SK-N-SH (cell line): Measurements from ENCODE around the gene HERC3. TPM values are rescaled to one million over a fixed set of nuclear protein-coding genes. Genes with fewer than 3 reads are reported as not detected.

Experiments used
- CTCF ChIA-PET: fragments of 300-600, 350-600 bp; formaldehyde crosslinking; extraction: SDS; loops from one replicate; lab custom pipeline; 2021; lab: Yijun Ruan, JAX
- POLR2A ChIA-PET: fragments of 350-600 bp; sonication (Branson Sonifier 250); formaldehyde crosslinking; extraction: SDS; loops from one replicate; lab custom pipeline; 2020; ENCODE audit warnings: antibody characterized with exemption, inconsistent platforms; lab: Yijun Ruan, JAX
- DNase-seq: peaks from one replicate; pipeline ENCODE4 v3.0.0; 2012
- H2AFZ ChIP-seq: fragments of 200-600 bp; sonication (generic); 2 replicates; pipeline ENCODE4 v1.8.1; 2016; ENCODE audit warnings: antibody characterized with exemption, mild to moderate bottlenecking, low read depth
- H3F3A ChIP-seq: fragments of 200-600 bp; sonication (generic); replicated peaks from 2 replicates; pipeline ENCODE3; 2016; ENCODE audit warnings: antibody characterized with exemption, mild to moderate bottlenecking; ENCODE audit not compliant: insufficient read depth
- H3K27ac ChIP-seq, 2 experiments: fragments of 200-500 bp in 1 of 2; fragments of 200-600 bp in 1 of 2; sonication (Bioruptor generic) in 1 of 2; sonication (generic), shearing (Covaris generic) in 1 of 2; 2 replicates each; pipeline versions ENCODE4 v1.5.1 to v1.6.1; 2014 to 2016; ENCODE audit warnings: low read depth in 2 of 2, inconsistent platforms in 1 of 2, low read length in 1 of 2, mild to moderate bottlenecking in 1 of 2, mixed read lengths in 1 of 2
- H3K27me3 ChIP-seq: fragments of 200-600 bp; sonication (generic), shearing (Covaris generic); 2 replicates; pipeline ENCODE4 v1.6.1; 2016; ENCODE audit warnings: mixed run types; ENCODE audit not compliant: insufficient read depth
- H3K36me3 ChIP-seq, 2 experiments: fragments of 200-500 bp in 1 of 2; fragments of 200-600 bp in 1 of 2; sonication (Bioruptor generic) in 1 of 2; sonication (generic) in 1 of 2; replicated peaks in 1 of 2; 2 replicates each; pipeline versions ENCODE3 to v1.5.1; 2014 to 2016; ENCODE audit warnings: low read length in 1 of 2, mild to moderate bottlenecking in 1 of 2; ENCODE audit not compliant: insufficient read depth in 2 of 2, control insufficient read depth in 1 of 2
- H3K4me1 ChIP-seq, 2 experiments: fragments of 200-500 bp in 1 of 2; fragments of 200-600 bp in 1 of 2; sonication (Bioruptor generic) in 1 of 2; sonication (generic), shearing (Covaris generic) in 1 of 2; 2 replicates each; pipeline versions ENCODE4 v1.5.1 to v1.6.1; 2014 to 2016; ENCODE audit warnings: low read depth in 1 of 2, low read length in 1 of 2, mixed run types in 1 of 2; ENCODE audit not compliant: insufficient read depth in 2 of 2, control insufficient read depth in 1 of 2
- H3K4me2 ChIP-seq: fragments of 200-600 bp; sonication (generic), shearing (Covaris generic); 2 replicates; pipeline ENCODE4 v1.6.1; 2017; ENCODE audit warnings: mixed run types
- H3K4me3 ChIP-seq, 2 experiments: fragments of 200-500 bp in 1 of 2; fragments of 200-600 bp in 1 of 2; sonication (Bioruptor generic) in 1 of 2; sonication (generic), shearing (Covaris generic) in 1 of 2; 2 replicates each; pipeline versions ENCODE4 v1.5.1 to v1.8.1; 2014 to 2016; ENCODE audit warnings: low read depth in 2 of 2, inconsistent platforms in 1 of 2, low read length in 1 of 2, mild to moderate bottlenecking in 1 of 2, mixed read lengths in 1 of 2, moderate library complexity in 1 of 2
- H3K79me2 ChIP-seq: fragments of 200-600 bp; sonication (generic); 2 replicates; pipeline ENCODE4 v1.8.1; 2017; ENCODE audit warnings: mild to moderate bottlenecking; ENCODE audit not compliant: insufficient read depth
- H3K9ac ChIP-seq: fragments of 200-600 bp; sonication (generic); 2 replicates; pipeline ENCODE4 v1.6.1; 2017; ENCODE audit warnings: mixed run types
- H3K9me2 ChIP-seq: fragments of 200-600 bp; sonication (generic); 2 replicates; pipeline ENCODE4 v1.6.1; 2017; ENCODE audit warnings: mixed run types
- H3K9me3 ChIP-seq: fragments of 200-600 bp; sonication (generic); 2 replicates; pipeline ENCODE4 v1.6.1; 2017; ENCODE audit warnings: mixed run types, mild to moderate bottlenecking, moderate library complexity
- H4K20me1 ChIP-seq: fragments of 200-600 bp; sonication (generic); 2 replicates; pipeline ENCODE4 v1.6.1; 2017; ENCODE audit warnings: mild to moderate bottlenecking, mixed run types; ENCODE audit not compliant: insufficient read depth
- CHD2 ChIP-seq: fragments of 150-350 bp; IDR thresholded peaks from 2 replicates; pipeline ENCODE4 v1.6.1; 2018; ENCODE audit warnings: low read length; ENCODE audit not compliant: partially characterized antibody
- ELF1 ChIP-seq: IDR thresholded peaks from 2 replicates; pipeline ENCODE4 v1.4.0; 2012
- EZH2phosphoT487 ChIP-seq: fragments of 200-600 bp; sonication (generic); IDR thresholded peaks from 2 replicates; pipeline ENCODE4 v1.6.1; 2017; ENCODE audit warnings: low read depth, mixed run types, mild to moderate bottlenecking, antibody characterized with exemption, moderate library complexity, borderline replicate concordance
- FOSL2 ChIP-seq: IDR thresholded peaks from 2 replicates; pipeline ENCODE4 v1.4.0; 2012; ENCODE audit warnings: low read depth, mild to moderate bottlenecking, moderate library complexity, borderline replicate concordance
- FOXJ3 ChIP-seq: sonication (generic); formaldehyde crosslinking; IDR thresholded peaks from 2 replicates; pipeline ENCODE4 v1.5.1; 2020; ENCODE audit warnings: mild to moderate bottlenecking, missing genetic modification reagents
- FOXM1 ChIP-seq: IDR thresholded peaks from 2 replicates; pipeline ENCODE4 v1.4.0; 2012; ENCODE audit warnings: low read depth, mild to moderate bottlenecking
- GABPA ChIP-seq: IDR thresholded peaks from 2 replicates; pipeline ENCODE4 v1.4.0; 2012; ENCODE audit warnings: low read depth, mild to moderate bottlenecking
- GATA2 ChIP-seq: sonication (generic); formaldehyde crosslinking; IDR thresholded peaks from 2 replicates; pipeline ENCODE4 v1.5.0; 2020; ENCODE audit warnings: mild to moderate bottlenecking, missing genetic modification reagents
- MEF2A ChIP-seq: IDR thresholded peaks from 2 replicates; pipeline ENCODE4 v1.4.0; 2012; ENCODE audit warnings: low read depth, borderline replicate concordance
- MXI1 ChIP-seq: IDR thresholded peaks from 2 replicates; pipeline ENCODE4 v1.6.1; 2012; ENCODE audit warnings: mild to moderate bottlenecking, low read depth, low read length, improper control_type of control experiment
- NRF1 ChIP-seq: IDR thresholded peaks from 2 replicates; pipeline ENCODE4 v1.6.1; 2012; ENCODE audit warnings: low read depth, mild to moderate bottlenecking, low read length
- POLR2AphosphoS5 ChIP-seq: IDR thresholded peaks from 2 replicates; pipeline ENCODE4 v1.6.1; 2012; ENCODE audit warnings: low read depth, low read length
- RAD21 ChIP-seq: IDR thresholded peaks from 2 replicates; pipeline ENCODE4 v1.6.1; 2012; ENCODE audit warnings: mild to moderate bottlenecking, low read length
- RCOR1 ChIP-seq: fragments of 150-350 bp; IDR thresholded peaks from 2 replicates; pipeline ENCODE4 v1.6.1; 2017; ENCODE audit warnings: antibody characterized with exemption, low read length
- RFX5 ChIP-seq: IDR thresholded peaks from 2 replicates; pipeline ENCODE4 v1.6.1; 2012; ENCODE audit warnings: mild to moderate bottlenecking, improper control_type of control experiment, low read length
- RXRA ChIP-seq: IDR thresholded peaks from 2 replicates; pipeline ENCODE4 v1.4.0; 2012; ENCODE audit warnings: low read depth, mild to moderate bottlenecking, borderline replicate concordance
- TAF1 ChIP-seq: IDR thresholded peaks from 2 replicates; pipeline ENCODE4 v1.6.1; 2012; ENCODE audit warnings: low read depth, mild to moderate bottlenecking, low read length, moderate library complexity, borderline replicate concordance
- TCF12 ChIP-seq: IDR thresholded peaks from 2 replicates; pipeline ENCODE4 v1.4.0; 2012
- YY1 ChIP-seq: IDR thresholded peaks from 2 replicates; pipeline ENCODE4 v1.4.0; 2012; ENCODE audit warnings: low read depth, mild to moderate bottlenecking
- WGBS: methylation state at CpG from one replicate; pipeline ENCODE4 v1.1.6; 2017; ENCODE audit warnings: low lambda C conversion rate; 5-methylcytosine and 5-hydroxymethylcytosine counted together
- polyA plus RNA-seq, 3 experiments: library from polyadenylated mRNA; depleted of rRNA; stranded (reverse); fragments of >200 nt; gene quantifications; 2 replicates each; pipeline ENCODE4 v1.2.3, GENCODE V29; 2012
- TF ChIP-seq, protein P1 (sequence below): fragments of 150-350 bp; IDR thresholded peaks from 2 replicates; pipeline ENCODE4 v1.6.1; 2017; ENCODE audit warnings: antibody characterized with exemption, low read length, low read depth, borderline replicate concordance
- TF ChIP-seq, protein P2 (sequence below): IDR thresholded peaks from 2 replicates; pipeline ENCODE4 v1.4.0; 2012; ENCODE audit warnings: low read depth, borderline replicate concordance
- TF ChIP-seq, protein P3 (sequence below): IDR thresholded peaks from 2 replicates; pipeline ENCODE4 v1.6.1; 2012; ENCODE audit warnings: mild to moderate bottlenecking, low read depth, low read length, moderate library complexity
- TF ChIP-seq, protein P4 (sequence below): IDR thresholded peaks from 2 replicates; pipeline ENCODE4 v1.4.0; 2012; ENCODE audit warnings: low read depth

HERC3 gene
- polyA plus RNA-seq, 1 of the 3 experiments (the other 2 are of a cell fraction), result 4.6 TPM

DNA sequence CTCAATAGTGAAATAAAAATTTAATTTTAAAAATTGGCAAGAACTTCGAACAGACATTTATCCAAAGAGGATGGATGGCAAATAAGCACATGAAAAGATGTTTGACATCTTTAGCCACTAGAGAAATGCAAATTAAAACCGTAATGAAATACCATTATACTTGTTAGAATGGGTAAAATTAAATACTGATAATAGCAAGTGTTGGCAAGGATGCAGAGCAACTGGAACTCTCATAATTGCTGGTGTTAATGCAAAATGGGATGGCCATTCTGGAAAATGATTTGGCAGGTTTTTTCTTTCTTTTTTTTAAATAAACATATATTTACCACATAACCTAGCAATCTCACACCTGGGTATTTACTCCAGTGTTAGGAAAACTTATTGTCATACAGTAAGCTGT lies 51.7 kb downstream of the HERC3 start:
- Histone ChIP-seq H3K9me2 (no peaks in the 10 kb centered on the region), H3K4me3 (no peak overlapping the region), H3K9me3 (no peaks in the 10 kb centered on the region)

DNA sequence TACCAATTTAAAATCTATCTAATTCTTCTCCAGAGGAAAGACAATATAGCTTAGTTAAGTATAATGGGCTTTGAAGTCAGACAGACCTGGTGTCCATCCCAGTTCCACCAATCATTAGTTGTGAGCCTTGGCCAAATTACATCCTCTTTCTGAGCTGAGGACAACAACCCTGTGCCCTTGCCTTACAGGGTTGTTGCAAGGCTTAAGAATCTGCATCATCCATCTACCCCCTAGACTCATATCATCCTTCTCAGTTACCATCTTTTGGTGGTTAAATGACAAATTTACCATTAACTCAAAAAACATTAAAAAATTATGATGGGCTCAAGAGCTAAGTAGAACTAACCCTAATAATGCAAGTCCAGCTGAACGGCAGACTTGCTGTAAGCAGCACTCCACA lies 53.7 kb downstream of the HERC3 start:
- Histone ChIP-seq H3K27ac (no peak overlapping the region), H3K27me3 (no peaks in the 10 kb centered on the region), H3K79me2 (no peaks in the 10 kb centered on the region), H3K36me3 (peaks cover 0 to 4% of the 10 kb centered on the region in 2 experiments), H3K9me3 (no peaks in the 10 kb centered on the region), H3K4me2 (no peak overlapping the region), H3K9me2 (no peaks in the 10 kb centered on the region), H3K4me1 (no peaks in the 10 kb centered on the region), H4K20me1 (no peaks in the 10 kb centered on the region), H3K9ac (no peak overlapping the region), H3F3A (peaks cover 6% of the 10 kb centered on the region), H2AFZ (no peak overlapping the region), H3K4me3 (no peak overlapping the region)
- ChIA-PET CTCF (interaction anchor here (2.0 kb wide), 1 partner anchor 13 kb away, joined by 6 read pairs; no protein-coding TSS in a partner anchor), POLR2A (no interaction called here)
- no peak for DNase-seq
- WGBS, result 95% methylated on average over 1 of the region's 1 CpG
- TF ChIP-seq, protein P1, sequence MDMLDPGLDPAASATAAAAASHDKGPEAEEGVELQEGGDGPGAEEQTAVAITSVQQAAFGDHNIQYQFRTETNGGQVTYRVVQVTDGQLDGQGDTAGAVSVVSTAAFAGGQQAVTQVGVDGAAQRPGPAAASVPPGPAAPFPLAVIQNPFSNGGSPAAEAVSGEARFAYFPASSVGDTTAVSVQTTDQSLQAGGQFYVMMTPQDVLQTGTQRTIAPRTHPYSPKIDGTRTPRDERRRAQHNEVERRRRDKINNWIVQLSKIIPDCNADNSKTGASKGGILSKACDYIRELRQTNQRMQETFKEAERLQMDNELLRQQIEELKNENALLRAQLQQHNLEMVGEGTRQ, result no peak
- no peak for TF ChIP-seq FOSL2
- no peak for TF ChIP-seq MXI1
- TF ChIP-seq TAF1, result no peak
- TF ChIP-seq, protein P2, sequence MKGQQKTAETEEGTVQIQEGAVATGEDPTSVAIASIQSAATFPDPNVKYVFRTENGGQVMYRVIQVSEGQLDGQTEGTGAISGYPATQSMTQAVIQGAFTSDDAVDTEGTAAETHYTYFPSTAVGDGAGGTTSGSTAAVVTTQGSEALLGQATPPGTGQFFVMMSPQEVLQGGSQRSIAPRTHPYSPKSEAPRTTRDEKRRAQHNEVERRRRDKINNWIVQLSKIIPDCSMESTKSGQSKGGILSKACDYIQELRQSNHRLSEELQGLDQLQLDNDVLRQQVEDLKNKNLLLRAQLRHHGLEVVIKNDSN, result no peak
- no peak for TF ChIP-seq NRF1
- TF ChIP-seq CHD2, result no peak
- no peak for TF ChIP-seq EZH2phosphoT487
- TF ChIP-seq GABPA, result no peak
- no peak for TF ChIP-seq FOXM1
- no peak for TF ChIP-seq FOXJ3 (CRISPR knock-in tag)
- TF ChIP-seq RFX5, result no peak
- no peak for TF ChIP-seq RCOR1
- TF ChIP-seq TCF12, result no peak
- no peak for TF ChIP-seq YY1

More for the DNA sequence above, 51.7 kb downstream of the HERC3 start:
- CTCF ChIA-PET, result interaction anchor here (0.6 kb wide), 1 partner anchor 1117 kb away, joined by 3 read pairs; no protein-coding TSS in a partner anchor
- Histone ChIP-seq H3K4me1 (no peaks in the 10 kb centered on the region), H3K4me2 (no peak overlapping the region), H3K27ac (no peak overlapping the region), H3F3A (no peaks in the 10 kb centered on the region), H3K27me3 (no peaks in the 10 kb centered on the region), H2AFZ (no peak overlapping the region), H3K36me3 (peaks cover 0 to 4% of the 10 kb centered on the region in 2 experiments), H3K9ac (no peak overlapping the region), H4K20me1 (no peaks in the 10 kb centered on the region), H3K79me2 (no peaks in the 10 kb centered on the region)
- WGBS, result 43% methylated on average over 2 of the region's 2 CpGs
- TF ChIP-seq NRF1 (no peak), RAD21 (no peak), GATA2 (CRISPR knock-in tag) (no peak), POLR2AphosphoS5 (no peak), GABPA (no peak), MXI1 (no peak), RXRA (no peak), MEF2A (no peak), YY1 (no peak), ELF1 (no peak)
- TF ChIP-seq, protein P3, sequence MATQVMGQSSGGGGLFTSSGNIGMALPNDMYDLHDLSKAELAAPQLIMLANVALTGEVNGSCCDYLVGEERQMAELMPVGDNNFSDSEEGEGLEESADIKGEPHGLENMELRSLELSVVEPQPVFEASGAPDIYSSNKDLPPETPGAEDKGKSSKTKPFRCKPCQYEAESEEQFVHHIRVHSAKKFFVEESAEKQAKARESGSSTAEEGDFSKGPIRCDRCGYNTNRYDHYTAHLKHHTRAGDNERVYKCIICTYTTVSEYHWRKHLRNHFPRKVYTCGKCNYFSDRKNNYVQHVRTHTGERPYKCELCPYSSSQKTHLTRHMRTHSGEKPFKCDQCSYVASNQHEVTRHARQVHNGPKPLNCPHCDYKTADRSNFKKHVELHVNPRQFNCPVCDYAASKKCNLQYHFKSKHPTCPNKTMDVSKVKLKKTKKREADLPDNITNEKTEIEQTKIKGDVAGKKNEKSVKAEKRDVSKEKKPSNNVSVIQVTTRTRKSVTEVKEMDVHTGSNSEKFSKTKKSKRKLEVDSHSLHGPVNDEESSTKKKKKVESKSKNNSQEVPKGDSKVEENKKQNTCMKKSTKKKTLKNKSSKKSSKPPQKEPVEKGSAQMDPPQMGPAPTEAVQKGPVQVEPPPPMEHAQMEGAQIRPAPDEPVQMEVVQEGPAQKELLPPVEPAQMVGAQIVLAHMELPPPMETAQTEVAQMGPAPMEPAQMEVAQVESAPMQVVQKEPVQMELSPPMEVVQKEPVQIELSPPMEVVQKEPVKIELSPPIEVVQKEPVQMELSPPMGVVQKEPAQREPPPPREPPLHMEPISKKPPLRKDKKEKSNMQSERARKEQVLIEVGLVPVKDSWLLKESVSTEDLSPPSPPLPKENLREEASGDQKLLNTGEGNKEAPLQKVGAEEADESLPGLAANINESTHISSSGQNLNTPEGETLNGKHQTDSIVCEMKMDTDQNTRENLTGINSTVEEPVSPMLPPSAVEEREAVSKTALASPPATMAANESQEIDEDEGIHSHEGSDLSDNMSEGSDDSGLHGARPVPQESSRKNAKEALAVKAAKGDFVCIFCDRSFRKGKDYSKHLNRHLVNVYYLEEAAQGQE, result no peak
- TF ChIP-seq, protein P4, sequence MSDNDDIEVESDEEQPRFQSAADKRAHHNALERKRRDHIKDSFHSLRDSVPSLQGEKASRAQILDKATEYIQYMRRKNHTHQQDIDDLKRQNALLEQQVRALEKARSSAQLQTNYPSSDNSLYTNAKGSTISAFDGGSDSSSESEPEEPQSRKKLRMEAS, result no peak
- DNase-seq, result no peak
- POLR2A ChIA-PET, result no interaction called here
